SK-N-MC (cell line): Measurements from ENCODE around the gene BMPR1A.

Experiments used
- EZH2 ChIP-seq: fragments of 200-600 bp; sonication (generic); IDR thresholded peaks from one replicate; pipeline ENCODE4 v1.6.1; 2017; ENCODE audit warnings: antibody characterized with exemption
- FOXP2 ChIP-seq: optimal IDR thresholded peaks from 2 replicates; pipeline ENCODE3; 2011; ENCODE audit warnings: mild to moderate bottlenecking, moderate library complexity; ENCODE audit not compliant: insufficient read depth; ENCODE audit errors: extremely low read length, control extremely low read depth
- POLR2AphosphoS5 ChIP-seq: IDR thresholded peaks from 2 replicates; pipeline ENCODE4 v1.6.1; 2012; ENCODE audit warnings: mild to moderate bottlenecking, low read depth, low read length, borderline replicate concordance

DNA sequence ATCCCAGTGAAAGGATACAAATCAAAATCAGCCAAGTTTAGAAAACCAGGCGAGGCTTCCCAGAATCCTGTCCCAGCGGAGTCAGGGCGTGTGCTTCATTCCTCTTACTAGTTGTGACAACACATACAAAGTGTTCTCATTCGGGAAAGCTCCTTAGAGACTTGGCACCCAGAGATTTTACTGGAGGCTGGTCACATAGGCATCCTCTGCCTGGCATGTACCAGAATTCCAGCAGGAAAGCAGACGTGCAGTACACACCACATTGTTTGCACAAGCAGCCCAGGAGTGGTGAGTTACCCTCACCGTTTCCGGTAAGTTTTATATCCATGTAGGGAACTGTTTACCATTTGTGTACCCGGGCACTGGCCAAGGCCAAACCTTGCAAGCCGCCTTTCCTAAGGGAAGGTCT, 166.1 kb downstream of the BMPR1A start:
- no peak for TF ChIP-seq EZH2
- TF ChIP-seq FOXP2, result no peak
- no peak for TF ChIP-seq POLR2AphosphoS5
